ENCODE data around the gene ABRACL.

GRCh38 chr6:139047677-139048076, 19.1 kb downstream of the ABRACL start:
- no peak for TF ChIP-seq CTCF (IDR thresholded peaks at IDR 0.05; ENCODE audit: low read depth, low read length)
- TF ChIP-seq POLR2A (IDR thresholded peaks at IDR 0.05; ENCODE audit: extremely low read depth, insufficient read length): no peak
- TF ChIP-seq MAX (IDR thresholded peaks at IDR 0.05; ENCODE audit: low read depth, low read length): no peak
